A673 (cell line): Measurements from ENCODE around the gene CNTN5. TPM values are rescaled to one million over a fixed set of nuclear protein-coding genes. Genes with fewer than 3 reads are reported as not detected.

Experiments used
- BruUV-seq: library from RNA; stranded (reverse); fragments of 400-500 nt; replicated peaks from 2 replicates; lab custom pipeline; 2021; lab: Mats Ljungman, UMichigan
- CTCF ChIA-PET: fragments of 300-600 bp; sonication (Branson Sonifier 250); formaldehyde crosslinking; loops from one replicate; lab custom pipeline; 2022; ENCODE audit warnings: antibody characterized with exemption; lab: Charles Lee
- POLR2A ChIA-PET: fragments of 300-600 bp; sonication (Branson Sonifier 250); formaldehyde crosslinking; loops from one replicate; lab custom pipeline; 2022; ENCODE audit warnings: antibody characterized with exemption; ENCODE audit not compliant: low non-redundant PET; lab: Charles Lee
- DNase-seq: peaks from one replicate; pipeline ENCODE4 v3.0.0-alpha.2; 2015; ENCODE audit warnings: low spot score
- H3K27ac ChIP-seq: fragments of 200-600 bp; sonication (generic); 2 replicates; pipeline ENCODE4 v1.5.1; 2016; ENCODE audit warnings: mixed run types, low read depth, mild to moderate bottlenecking, mixed read lengths, antibody characterized with exemption, low read length; ENCODE audit not compliant: poor library complexity, severe bottlenecking
- H3K27me3 ChIP-seq: fragments of 200-600 bp; sonication (generic); replicated peaks from 2 replicates; pipeline ENCODE4 v1.6.1; 2017; ENCODE audit warnings: mixed run types, low read depth, mild to moderate bottlenecking, mixed read lengths, antibody characterized with exemption, low read length; ENCODE audit not compliant: insufficient read depth, poor library complexity
- H3K36me3 ChIP-seq: fragments of 200-600 bp; sonication (generic); 2 replicates; pipeline ENCODE4 v1.6.1; 2016; ENCODE audit warnings: mixed run types, mild to moderate bottlenecking, mixed read lengths, antibody characterized with exemption, low read length; ENCODE audit not compliant: insufficient read depth, poor library complexity, severe bottlenecking
- H3K4me1 ChIP-seq: fragments of 200-600 bp; sonication (generic); 2 replicates; pipeline ENCODE4 v1.6.1; 2017; ENCODE audit warnings: mixed run types, mild to moderate bottlenecking, mixed read lengths, antibody characterized with exemption, low read length; ENCODE audit not compliant: insufficient read depth, poor library complexity, severe bottlenecking
- H3K4me3 ChIP-seq: fragments of 200-600 bp; sonication (generic); 2 replicates; pipeline ENCODE4 v1.5.1; 2016; ENCODE audit warnings: low read depth, mixed run types, mild to moderate bottlenecking, mixed read lengths, low read length; ENCODE audit not compliant: poor library complexity, severe bottlenecking
- H3K9me3 ChIP-seq: fragments of 200-600 bp; sonication (generic); 2 replicates; pipeline ENCODE4 v1.6.1; 2016; ENCODE audit warnings: mixed run types, low read depth, mild to moderate bottlenecking, mixed read lengths, antibody characterized with exemption, low read length; ENCODE audit not compliant: poor library complexity, severe bottlenecking
- CTCF ChIP-seq: fragments of 300-800, 200-600 bp; sonication (generic); conservative IDR thresholded peaks from 2 replicates; pipeline ENCODE4 v1.5.1; 2017; ENCODE audit warnings: low read depth, mild to moderate bottlenecking, antibody characterized with exemption, low read length, moderate library complexity, mixed read lengths
- EZH2 ChIP-seq: fragments of 200-600 bp; sonication (generic); IDR thresholded peaks from 2 replicates; pipeline ENCODE4 v1.6.1; 2017; ENCODE audit warnings: borderline replicate concordance, low read depth, mild to moderate bottlenecking, mixed read lengths, antibody characterized with exemption, low read length; ENCODE audit not compliant: poor library complexity, severe bottlenecking
- intact Hi-C: fragments of 100-400 bp; cut with micrococcal nuclease; formaldehyde crosslinking; loops from one replicate; pipeline ENCODE4 v1.10.0; 2022; ENCODE audit not compliant: unreplicated experiment
- total RNA-seq: library from RNA; stranded (reverse); gene quantifications from 2 replicates; pipeline ENCODE4 v1.2.3, GENCODE V29; 2021

CNTN5 gene
- total RNA-seq, 1 experiment from 2014 or later, result 0.80 TPM

GRCh38 chr11:100359281-100359680 lies 1338.5 kb downstream of the CNTN5 start:
- ChIA-PET CTCF (no interaction called here), POLR2A (no interaction called here)
- H3K27ac ChIP-seq, result no peak overlapping the region
- H3K4me3 ChIP-seq, result no peak overlapping the region
- no peaks in the 10 kb centered on the region for H3K9me3 ChIP-seq
- H3K4me1 ChIP-seq, result no peaks in the 10 kb centered on the region
- TF ChIP-seq CTCF (no peak), EZH2 (no peak)
- BruUV-seq, result no TSS peak
- H3K27me3 ChIP-seq, result no peaks in the 10 kb centered on the region
- DNase-seq, result no peak
- no peaks in the 10 kb centered on the region for H3K36me3 ChIP-seq
- intact Hi-C loops, result no loop called here

- H3K4me3 ChIP-seq, result no peak overlapping the region
- no peaks in the 10 kb centered on the region for H3K4me1 ChIP-seq
- no TSS peak for BruUV-seq
- ChIA-PET CTCF (no interaction called here), POLR2A (no interaction called here)
- H3K36me3 ChIP-seq, result no peaks in the 10 kb centered on the region
- TF ChIP-seq EZH2 (no peak), CTCF (no peak)
- H3K9me3 ChIP-seq, result peaks cover 14% of the 10 kb centered on the region
- H3K27me3 ChIP-seq, result no peaks in the 10 kb centered on the region
- DNase-seq, result no peak
- intact Hi-C loops, result no loop called here
- H3K27ac ChIP-seq, result no peak overlapping the region
These were observed 1347.1 kb downstream of the CNTN5 start for GRCh38 chr11:100367892-100368291.

- Histone ChIP-seq H3K27ac (no peak overlapping the region), H3K4me3 (no peak overlapping the region), H3K36me3 (no peaks in the 10 kb centered on the region), H3K27me3 (no peaks in the 10 kb centered on the region), H3K9me3 (no peaks in the 10 kb centered on the region), H3K4me1 (peaks cover 6% of the 10 kb centered on the region)
- no TSS peak for BruUV-seq
- ChIA-PET CTCF (no interaction called here), POLR2A (no interaction called here)
- no peak for DNase-seq
- intact Hi-C loops, result no loop called here
- TF ChIP-seq CTCF (no peak), EZH2 (no peak)
These were observed 1362.7 kb downstream of the CNTN5 start for GRCh38 chr11:100383357-100383865.
